ENCODE data around the gene FBXO21.
A peak's percentile ranks its signal among the peaks of the same experiment; 100 is the strongest.
"Not testable (repeated sequence)": the region's sequence is repeated elsewhere in the genome, so short reads cannot be mapped to it uniquely, and the experiment has no call there.

FBXO21 gene

DNA sequence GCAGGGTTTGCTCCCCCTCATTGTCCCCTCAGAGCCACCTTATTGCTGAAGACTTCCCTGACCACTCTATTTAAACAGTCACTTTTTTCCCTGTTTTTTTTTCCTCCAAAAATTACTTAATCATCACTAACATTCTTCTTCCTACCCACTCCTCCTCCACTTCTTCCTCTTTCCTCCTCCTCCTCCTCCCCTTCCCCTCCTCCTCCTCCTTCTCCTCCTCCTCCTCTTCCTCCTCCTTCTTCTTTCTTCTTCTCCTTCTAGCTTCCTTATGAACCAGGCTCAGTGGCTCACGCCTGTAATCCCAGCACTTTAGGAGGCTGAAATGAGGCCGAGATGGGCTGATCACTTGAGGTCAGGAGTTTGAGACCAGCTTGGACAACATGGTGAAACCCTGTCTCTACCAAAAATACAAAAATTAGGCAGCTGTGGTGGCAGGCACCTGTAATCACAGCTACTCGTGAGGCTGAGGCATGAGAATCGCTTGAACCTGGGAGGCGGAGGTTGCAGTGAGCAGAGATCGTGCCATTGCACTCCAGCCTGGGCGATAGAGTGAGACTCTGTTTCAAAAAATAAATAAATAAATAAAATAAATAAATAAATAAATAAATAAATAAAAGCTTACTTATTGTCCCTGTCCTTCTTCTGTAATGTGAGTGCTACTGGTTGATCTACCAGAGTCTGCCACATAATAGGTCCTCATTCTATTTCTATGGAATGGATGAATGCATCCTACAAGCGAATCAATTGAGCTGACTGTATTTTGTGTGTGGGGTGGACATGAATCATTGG, 9.9 kb upstream of the FBXO21 start:
- DNase-seq: not testable (repeated sequence)

DNA sequence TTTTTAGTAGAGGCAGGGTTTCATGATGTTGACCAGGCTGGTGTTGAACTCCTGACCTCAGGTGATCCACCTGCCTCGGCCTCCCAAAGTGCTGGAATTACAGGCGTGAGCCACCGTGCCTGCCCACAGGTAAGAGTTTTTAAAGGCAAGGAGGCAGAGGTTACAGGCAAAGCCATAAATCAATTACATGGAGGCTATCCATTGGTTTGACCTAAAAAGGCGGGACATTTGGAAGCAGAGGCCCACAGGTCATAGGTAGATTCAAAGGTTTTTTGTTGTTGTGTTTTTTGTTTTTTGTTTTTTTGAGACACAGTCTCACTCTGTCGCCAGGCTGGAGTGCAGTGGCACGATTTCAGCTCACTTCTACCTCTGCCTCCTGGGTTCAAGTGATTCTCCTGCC, 6.1 kb upstream of the FBXO21 start:
- DNase-seq: not testable (repeated sequence)

DNA sequence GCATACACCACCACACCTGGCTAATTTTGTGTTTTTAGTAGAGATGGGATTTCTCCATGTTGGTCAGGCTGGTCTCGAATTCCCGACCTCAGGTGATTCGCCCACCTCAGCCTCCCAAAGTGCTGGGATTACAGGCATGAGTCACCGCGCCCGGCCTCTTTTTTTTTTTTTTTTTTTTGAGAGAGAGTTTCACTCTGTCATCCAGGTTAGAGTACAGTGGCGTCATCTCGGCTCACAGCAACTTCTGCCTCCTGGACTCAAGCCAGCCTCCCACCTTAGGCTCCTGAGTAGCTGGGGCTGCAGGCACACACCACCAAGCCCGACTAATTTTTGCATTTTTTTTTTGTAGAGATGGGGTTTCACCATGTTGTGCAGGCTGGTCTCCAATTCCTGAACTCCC, 4.8 kb upstream of the FBXO21 start:
- DNase-seq: not testable (repeated sequence)

- no peak for DNase-seq
Measured at GRCh38 chr12:117193903-117194302, 3.6 kb upstream of the FBXO21 start.

DNA sequence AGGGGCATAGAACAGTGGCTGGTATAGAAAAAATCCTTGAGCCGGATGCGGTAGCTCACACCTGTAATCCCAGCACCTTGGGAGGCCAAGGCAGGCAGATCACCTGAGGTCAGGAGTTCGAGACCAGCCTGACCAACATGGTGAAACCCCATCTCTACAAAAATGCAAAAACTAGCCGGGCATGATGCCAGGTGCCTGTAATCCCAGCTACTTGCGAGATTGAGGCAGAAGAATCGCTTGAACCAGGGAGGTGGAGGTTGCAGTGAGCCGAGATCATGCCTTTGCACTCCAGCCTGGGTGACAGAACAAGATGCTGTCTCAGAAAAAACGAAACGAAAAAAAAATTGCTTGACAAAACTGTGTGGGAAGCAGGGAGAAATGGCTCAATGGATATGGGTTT, 2.3 kb upstream of the FBXO21 start:
- not testable (repeated sequence) for DNase-seq

GRCh38 chr12:117192057-117192456, 1.8 kb upstream of the FBXO21 start:
- no peak for DNase-seq

DNA sequence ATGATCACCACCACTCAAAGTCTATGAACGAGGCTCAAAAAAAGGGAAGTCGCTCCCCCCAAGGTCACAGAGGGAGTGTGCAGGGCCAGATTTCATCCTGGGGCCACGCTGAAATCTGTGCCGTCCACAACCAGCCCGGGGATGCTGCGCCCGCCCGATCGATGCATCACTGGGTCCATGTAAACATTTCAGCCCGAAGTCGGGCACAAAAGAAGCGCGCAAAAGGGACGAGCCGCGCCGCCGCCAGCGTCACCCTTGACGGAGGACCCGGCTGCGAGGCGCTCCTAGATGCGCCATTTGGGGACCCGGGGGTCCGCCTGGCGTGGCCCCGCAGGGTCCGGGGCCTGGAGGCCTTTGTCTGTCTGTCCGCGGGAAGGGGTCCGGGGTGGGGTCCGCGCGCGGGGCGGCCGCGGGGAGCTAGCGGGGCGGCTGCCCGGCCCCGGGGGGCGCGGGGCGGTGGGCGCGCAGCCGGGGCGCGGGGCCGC, 503 bp downstream of the FBXO21 start:
- peak; percentile 15 for DNase-seq

GRCh38 chr12:117188961-117189724, 1.1 kb downstream of the FBXO21 start:
- DNase-seq: no peak

GRCh38 chr12:117188121-117188665, 2.1 kb downstream of the FBXO21 start:
- DNase-seq: no peak

DNA sequence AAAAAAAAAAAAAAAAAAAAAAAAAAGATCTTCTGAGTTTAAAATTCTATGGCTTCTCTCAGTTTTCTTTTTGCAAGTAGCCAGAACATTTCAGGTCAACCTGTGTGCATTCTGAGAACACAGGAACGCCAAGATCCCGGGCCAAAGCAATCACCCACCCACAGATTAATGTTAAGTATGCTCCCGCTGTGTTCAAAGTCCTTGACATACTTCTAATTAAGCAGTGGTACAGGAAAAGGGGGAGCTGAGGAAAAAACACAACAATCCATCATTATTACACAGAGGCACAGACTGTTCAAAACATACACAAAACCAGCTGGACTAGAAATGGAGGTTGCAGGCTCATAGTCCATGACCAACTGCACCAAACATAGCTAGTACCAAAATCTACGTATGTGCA, 2.8 kb downstream of the FBXO21 start:
- DNase-seq: no peak

GRCh38 chr12:117182866-117183265, 7.4 kb downstream of the FBXO21 start:
- no peak for DNase-seq

GRCh38 chr12:117181468-117181843, 8.8 kb downstream of the FBXO21 start:
- DNase-seq: not testable (repeated sequence)

DNA sequence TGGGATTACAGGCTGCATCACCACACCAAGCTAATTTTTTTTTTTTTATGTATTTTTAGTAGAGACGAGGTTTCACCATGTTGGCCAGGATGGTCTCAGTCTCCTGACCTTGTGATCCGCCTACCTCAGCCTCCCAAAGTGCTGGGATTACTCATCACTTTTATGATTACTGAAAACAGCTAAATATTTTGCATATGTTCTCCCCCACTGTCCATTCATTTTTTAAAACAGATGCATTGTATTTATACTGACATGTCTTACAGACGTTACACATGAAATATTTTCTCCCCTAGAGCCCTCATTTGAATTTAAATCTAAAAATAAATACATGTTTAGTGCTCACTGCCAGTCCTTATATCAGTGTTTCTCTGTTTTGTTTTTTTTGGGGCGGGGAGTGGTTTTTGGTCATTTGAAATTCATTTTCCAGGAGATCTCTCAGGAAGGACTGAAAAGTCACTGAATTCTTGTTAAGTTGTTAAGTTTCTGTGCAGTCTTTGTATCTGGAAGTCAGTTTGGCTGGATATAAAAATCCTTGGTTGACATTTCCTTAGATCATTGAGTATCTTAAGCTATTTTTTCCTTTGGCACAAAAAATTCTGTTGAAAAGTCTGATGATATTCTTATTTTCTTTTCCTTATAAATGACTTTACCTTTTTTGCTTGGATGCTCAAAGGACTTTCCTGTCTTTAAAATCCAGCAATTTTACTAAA, 9.4 kb downstream of the FBXO21 start:
- no peak for DNase-seq

GRCh38 chr12:117178745-117179144, 11.5 kb downstream of the FBXO21 start:
- no peak for DNase-seq

DNA sequence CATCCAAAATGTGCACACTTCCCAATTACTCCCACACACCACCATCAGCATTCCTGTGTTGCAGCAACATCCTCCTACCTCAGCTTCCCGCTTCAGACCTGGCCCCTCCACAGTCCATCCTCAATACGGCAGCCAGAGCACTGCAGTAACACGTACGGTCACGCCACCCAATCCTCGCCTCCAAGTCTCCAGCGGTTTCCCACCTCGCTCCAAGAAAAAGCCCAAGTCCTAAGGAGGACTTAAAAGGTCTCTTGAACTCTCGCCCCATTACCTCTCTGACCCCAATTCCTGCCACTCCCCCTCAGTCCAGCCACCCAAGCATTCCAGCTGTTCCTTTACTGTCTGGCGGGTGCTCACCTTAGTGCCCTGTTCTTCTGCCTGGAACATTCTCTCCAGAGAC, 12.0 kb downstream of the FBXO21 start:
- DNase-seq: no peak

- no peak for DNase-seq
Measured at GRCh38 chr12:117172168-117172567, 18.1 kb downstream of the FBXO21 start.

DNA sequence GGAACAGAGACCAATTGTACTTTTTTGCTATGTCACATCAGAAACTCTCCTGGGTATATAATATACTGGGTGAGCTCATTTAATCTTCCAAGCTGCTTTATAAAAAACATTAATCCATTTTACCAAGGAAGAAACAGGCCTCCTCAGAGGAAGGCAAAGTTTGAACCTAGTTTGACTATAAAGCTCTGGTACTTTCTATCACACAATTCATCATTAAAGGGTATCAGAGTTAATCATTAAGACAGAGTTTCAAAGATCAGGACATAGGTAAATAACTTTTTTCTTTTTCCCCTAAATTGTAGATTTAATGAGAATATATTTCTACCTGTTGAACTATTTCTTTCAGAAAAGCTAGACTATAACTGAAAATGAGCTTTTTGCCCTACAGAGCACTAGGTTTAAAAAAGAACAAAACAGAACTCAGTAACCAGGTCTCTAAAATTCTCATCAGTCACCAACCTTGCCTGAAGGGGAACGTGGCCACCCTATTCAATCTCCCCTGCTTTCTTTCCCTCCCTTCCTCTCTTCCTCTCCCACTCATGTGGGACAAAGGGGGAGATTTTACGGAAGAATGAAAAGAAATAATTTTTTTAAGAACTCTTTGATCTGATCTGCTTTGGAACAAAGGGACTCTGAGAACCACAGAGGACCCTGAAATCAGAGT, 18.6 kb downstream of the FBXO21 start:
- DNase-seq: no peak

GRCh38 chr12:117169548-117169947, 20.7 kb downstream of the FBXO21 start:
- DNase-seq: no peak

DNA sequence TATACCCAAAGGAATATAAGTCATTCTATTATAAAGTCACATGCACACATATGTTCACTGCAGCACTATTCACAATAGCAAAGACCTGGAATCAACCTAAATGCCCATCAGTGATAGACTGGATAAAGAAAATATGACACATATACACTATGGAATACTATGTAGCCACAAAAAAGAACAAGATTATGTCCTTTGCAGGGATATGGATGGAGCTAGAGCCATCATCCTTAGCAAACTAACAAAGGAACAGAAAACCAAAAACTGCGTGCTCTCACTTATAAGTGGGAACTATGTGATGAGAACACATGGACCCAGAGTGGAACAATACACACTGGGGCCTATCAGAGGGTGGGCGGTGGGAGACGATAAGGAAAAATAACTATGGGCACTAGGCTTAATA, 21.3 kb downstream of the FBXO21 start:
- no peak for DNase-seq

- no peak for DNase-seq
Measured at GRCh38 chr12:117167769-117168168, 22.5 kb downstream of the FBXO21 start.

DNA sequence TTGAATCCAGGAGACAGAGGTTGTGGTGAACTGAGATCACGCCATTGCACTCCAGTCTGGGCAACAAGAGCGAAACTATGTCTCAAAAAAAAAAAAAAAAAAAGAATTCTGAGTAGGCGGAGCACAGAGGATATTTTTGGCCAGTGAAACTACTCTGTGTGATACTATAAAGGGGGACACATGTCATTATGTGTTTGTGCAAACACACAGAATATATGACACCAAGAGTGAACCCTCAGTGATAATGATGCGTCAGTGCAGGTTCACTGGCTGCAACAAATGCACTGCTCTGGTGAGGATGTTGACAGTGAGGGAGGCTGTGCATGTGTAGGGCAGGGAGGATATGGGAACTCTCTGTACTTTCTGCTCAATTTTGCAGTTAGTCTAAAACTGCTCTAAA, 24.2 kb downstream of the FBXO21 start:
- no peak for DNase-seq

DNA sequence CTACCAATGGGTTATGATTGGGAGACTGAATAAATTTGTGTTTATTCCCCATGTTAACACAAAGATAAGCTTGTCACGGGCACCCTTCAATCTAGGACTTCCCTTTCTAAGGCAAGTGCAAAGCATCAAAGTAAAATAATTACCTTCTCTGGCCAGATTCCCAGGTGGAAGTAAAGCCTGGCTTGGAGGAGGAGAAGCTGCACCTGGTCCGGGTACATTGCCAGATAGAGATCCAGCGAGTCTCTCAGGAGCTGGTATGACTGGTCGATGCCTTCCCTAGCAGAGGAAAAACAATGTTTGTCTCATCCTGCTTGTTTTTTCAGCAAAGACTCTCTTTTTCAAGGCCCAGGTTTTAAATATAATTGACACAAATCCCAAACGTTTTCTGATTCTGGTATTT, 24.9 kb downstream of the FBXO21 start:
- DNase-seq: no peak

GRCh38 chr12:117162633-117163032, 27.6 kb downstream of the FBXO21 start:
- DNase-seq: no peak

Measured in effector CD8-positive, alpha-beta T cell (primary cell).